Mesenchymal stem cell (in vitro differentiated cells and primary cell): ENCODE results near the gene MPP7.

ENCODE experiments used
- DNase-seq: peaks from one replicate; pipeline ENCODE4 v3.0.0-alpha.2; 2013
- H2AFZ ChIP-seq: one replicate; pipeline ENCODE4 v1.6.1; 2013; ENCODE audit warnings: low read depth, mild to moderate bottlenecking, control low read depth, inconsistent platforms, low read length, moderate library complexity
- H2AK5ac ChIP-seq: 2 replicates; pipeline ENCODE4 v1.6.1; 2013; ENCODE audit warnings: low read length, moderate library complexity, mild to moderate bottlenecking, inconsistent platforms; ENCODE audit not compliant: severe bottlenecking
- H2BK120ac ChIP-seq: one replicate; pipeline ENCODE4 v1.6.1; 2013; ENCODE audit warnings: low read depth, mild to moderate bottlenecking, inconsistent platforms, low read length, moderate library complexity
- H2BK12ac ChIP-seq, 2 experiments: one replicate each; pipeline ENCODE4 v1.6.1; 2013; ENCODE audit warnings: inconsistent platforms in 2 of 2, low read length in 2 of 2, mild to moderate bottlenecking in 2 of 2, moderate library complexity in 2 of 2, control low read depth in 1 of 2
- H2BK15ac ChIP-seq: one replicate; pipeline ENCODE4 v1.6.1; 2013; ENCODE audit warnings: mild to moderate bottlenecking, low read depth, inconsistent platforms; ENCODE audit not compliant: poor library complexity, severe bottlenecking
- H2BK5ac ChIP-seq: 2 replicates; pipeline ENCODE4 v1.6.1; 2013; ENCODE audit warnings: low read depth, mild to moderate bottlenecking, low read length, control low read depth, inconsistent platforms; ENCODE audit not compliant: poor library complexity, severe bottlenecking
- H3K14ac ChIP-seq, 2 experiments: one replicate each; pipeline ENCODE4 v1.6.1; 2013; ENCODE audit warnings: inconsistent platforms in 2 of 2, low read length in 2 of 2, control low read depth in 1 of 2, mild to moderate bottlenecking in 1 of 2, moderate library complexity in 1 of 2
- H3K18ac ChIP-seq, 2 experiments: one replicate each; pipeline ENCODE4 v1.6.1; 2013; ENCODE audit warnings: inconsistent platforms in 2 of 2, low read length in 2 of 2, control low read depth in 1 of 2, low read depth in 1 of 2, mild to moderate bottlenecking in 1 of 2
- H3K23ac ChIP-seq, 2 experiments: one replicate each; pipeline ENCODE4 v1.6.1; 2013; ENCODE audit warnings: inconsistent platforms in 2 of 2, low read length in 2 of 2, mild to moderate bottlenecking in 2 of 2, moderate library complexity in 2 of 2, control low read depth in 1 of 2
- H3K27ac ChIP-seq: 2 replicates; pipeline ENCODE4 v1.5.1; 2013; ENCODE audit warnings: mild to moderate bottlenecking, moderate library complexity, low read length, control low read depth, inconsistent platforms; ENCODE audit not compliant: poor library complexity, severe bottlenecking
- H3K27me3 ChIP-seq, 2 experiments: 2 replicates each; pipeline versions ENCODE4 v1.6.1 to v1.7.0; 2013; ENCODE audit warnings: low read length in 2 of 2, mild to moderate bottlenecking in 2 of 2, moderate library complexity in 2 of 2, control low read depth in 1 of 2, inconsistent platforms in 1 of 2; ENCODE audit not compliant: control insufficient read depth in 1 of 2, insufficient read depth in 1 of 2
- H3K36me3 ChIP-seq, 2 experiments: 2 replicates each; pipeline versions ENCODE4 v1.6.1 to v1.7.0; 2013; ENCODE audit warnings: low read length in 2 of 2, control low read depth in 1 of 2, inconsistent platforms in 1 of 2, low read depth in 1 of 2, mild to moderate bottlenecking in 1 of 2; ENCODE audit not compliant: insufficient read depth in 2 of 2, control insufficient read depth in 1 of 2
- H3K4ac ChIP-seq, 2 experiments: one replicate each; pipeline ENCODE4 v1.6.1; 2013; ENCODE audit warnings: inconsistent platforms in 2 of 2, low read length in 2 of 2, mild to moderate bottlenecking in 2 of 2, moderate library complexity in 2 of 2, control low read depth in 1 of 2, low read depth in 1 of 2
- H3K4me1 ChIP-seq: 2 replicates; pipeline ENCODE4 v1.6.1; 2013; ENCODE audit warnings: low read depth, low read length, control low read depth; ENCODE audit not compliant: control insufficient read depth, insufficient read depth
- H3K4me2 ChIP-seq: 2 replicates; pipeline ENCODE4 v1.6.1; 2013; ENCODE audit warnings: low read length, mild to moderate bottlenecking, inconsistent platforms; ENCODE audit not compliant: poor library complexity, severe bottlenecking
- H3K4me3 ChIP-seq, 2 experiments: 2 replicates each; pipeline versions ENCODE4 v1.5.1 to v1.7.0; 2013; ENCODE audit warnings: low read length in 2 of 2, mild to moderate bottlenecking in 2 of 2, control low read depth in 1 of 2, low read depth in 1 of 2; ENCODE audit not compliant: insufficient read depth in 1 of 2
- H3K79me1 ChIP-seq: replicated peaks from 2 replicates; pipeline ENCODE4 v1.6.1; 2013; ENCODE audit warnings: mild to moderate bottlenecking, control low read depth, low read length, inconsistent platforms; ENCODE audit not compliant: poor library complexity, severe bottlenecking
- H3K9ac ChIP-seq: 2 replicates; pipeline ENCODE4 v1.7.0; 2013; ENCODE audit warnings: mild to moderate bottlenecking, low read length, moderate library complexity
- H3K9me3 ChIP-seq: 2 replicates; pipeline ENCODE4 v1.7.0; 2013; ENCODE audit warnings: mild to moderate bottlenecking, low read length; ENCODE audit not compliant: control insufficient read depth
- H4K8ac ChIP-seq: one replicate; pipeline ENCODE4 v1.6.1; 2013; ENCODE audit warnings: inconsistent platforms, mild to moderate bottlenecking, low read length, moderate library complexity
- H4K91ac ChIP-seq: one replicate; pipeline ENCODE4 v1.6.1; 2013; ENCODE audit warnings: mild to moderate bottlenecking, low read length, inconsistent platforms
- WGBS: methylation state at CpG from one replicate; pipeline ENCODE4 v1.1.7; 2013; ENCODE audit warnings: mixed read lengths; 5-methylcytosine and 5-hydroxymethylcytosine counted together

The MPP7 gene

GRCh38 chr10:28328346-28328745 lies 25.5 kb upstream of the MPP7 start:
- no peak overlapping the region for H2BK15ac ChIP-seq
- H3K9me3 ChIP-seq = no peaks in the 10 kb centered on the region
- H3K9ac ChIP-seq = peak overlapping the region; percentile 75
- no peak overlapping the region for H4K91ac ChIP-seq
- no peak overlapping the region for H2BK5ac ChIP-seq
- WGBS = no CpG with 5 or more reads among the region's 1 CpG
- no peak overlapping the region for H3K4me2 ChIP-seq
- no peak overlapping the region for H2BK120ac ChIP-seq
- no peak overlapping the region for H2BK12ac ChIP-seq
- no peak overlapping the region for H3K14ac ChIP-seq
- no peak overlapping the region for H2AK5ac ChIP-seq
- no peak overlapping the region for H3K27ac ChIP-seq
- H2AFZ ChIP-seq = no peak overlapping the region
- H3K18ac ChIP-seq = no peak overlapping the region
- H3K4ac ChIP-seq = no peak overlapping the region
- H3K79me1 ChIP-seq = no peaks in the 10 kb centered on the region
- H3K27me3 ChIP-seq = no peaks in the 10 kb centered on the region
- H3K4me1 ChIP-seq = peaks cover 9% of the 10 kb centered on the region
- no peak for DNase-seq
- no peak overlapping the region for H3K4me3 ChIP-seq
- H3K23ac ChIP-seq = no peak overlapping the region
- no peak overlapping the region for H4K8ac ChIP-seq
- H3K36me3 ChIP-seq = no peaks in the 10 kb centered on the region

- Histone ChIP-seq H2BK15ac (no peak overlapping the region), H4K91ac (no peak overlapping the region), H2BK5ac (peak overlapping the region; percentile 38), H3K4me1 (peaks cover 4% of the 10 kb centered on the region), H3K4me2 (no peak overlapping the region), H2AFZ (no peak overlapping the region), H2BK12ac (no peak overlapping the region), H2BK120ac (no peak overlapping the region), H4K8ac (no peak overlapping the region), H3K79me1 (no peaks in the 10 kb centered on the region), H3K18ac (no peak overlapping the region), H3K23ac (no peak overlapping the region), H3K4ac (no peak overlapping the region), H3K9ac (peak overlapping the region; percentile 75), H2AK5ac (peak overlapping the region; percentile 19), H3K27me3 (no peaks in the 10 kb centered on the region), H3K27ac (no peak overlapping the region), H3K9me3 (no peaks in the 10 kb centered on the region), H3K4me3 (peak overlapping the region in 1 of 2 experiments; percentile 13), H3K36me3 (no peaks in the 10 kb centered on the region), H3K14ac (no peak overlapping the region)
- 55% methylated on average over 3 of the region's 3 CpGs for WGBS
- peak; percentile 36 for DNase-seq
These were observed 24.6 kb upstream of the MPP7 start for GRCh38 chr10:28327491-28327880.

GRCh38 chr10:28326516-28327490 lies 23.9 kb upstream of the MPP7 start:
- H4K91ac ChIP-seq = peak overlapping the region; percentile 50
- no peaks in the 10 kb centered on the region for H3K9me3 ChIP-seq
- no peak overlapping the region for H3K4me2 ChIP-seq
- DNase-seq = peak; percentile 37
- H3K18ac ChIP-seq = no peak overlapping the region
- H3K23ac ChIP-seq = no peak overlapping the region
- H3K9ac ChIP-seq = peak overlapping the region; percentile 75
- no peak overlapping the region for H2BK15ac ChIP-seq
- H3K79me1 ChIP-seq = no peaks in the 10 kb centered on the region
- H3K14ac ChIP-seq = no peak overlapping the region
- H2BK12ac ChIP-seq = no peak overlapping the region
- no peak overlapping the region for H2BK120ac ChIP-seq
- no peak overlapping the region for H4K8ac ChIP-seq
- no peaks in the 10 kb centered on the region for H3K27me3 ChIP-seq
- peaks cover 4% of the 10 kb centered on the region for H3K4me1 ChIP-seq
- no peak overlapping the region for H3K4ac ChIP-seq
- peak overlapping the region in 1 of 2 experiments; percentile 37 for H3K4me3 ChIP-seq
- peak overlapping the region; percentile 86 for H2AK5ac ChIP-seq
- no peak overlapping the region for H2BK5ac ChIP-seq
- WGBS = 68% methylated on average over 8 of the region's 10 CpGs
- no peak overlapping the region for H2AFZ ChIP-seq
- no peaks in the 10 kb centered on the region for H3K36me3 ChIP-seq
- H3K27ac ChIP-seq = peak overlapping the region; percentile 26

GRCh38 chr10:28320799-28321198 lies 17.9 kb upstream of the MPP7 start:
- no peak for DNase-seq
- peaks cover 0 to 11% of the 10 kb centered on the region in 2 experiments for H3K27me3 ChIP-seq
- no peak overlapping the region for H3K14ac ChIP-seq
- H2BK15ac ChIP-seq = no peak overlapping the region
- H3K23ac ChIP-seq = no peak overlapping the region
- no peaks in the 10 kb centered on the region for H3K36me3 ChIP-seq
- H2AFZ ChIP-seq = no peak overlapping the region
- H3K4ac ChIP-seq = no peak overlapping the region
- H2BK120ac ChIP-seq = no peak overlapping the region
- no peak overlapping the region for H3K9ac ChIP-seq
- H3K27ac ChIP-seq = no peak overlapping the region
- H2AK5ac ChIP-seq = no peak overlapping the region
- no peaks in the 10 kb centered on the region for H3K4me1 ChIP-seq
- no peak overlapping the region for H2BK5ac ChIP-seq
- no peak overlapping the region for H3K4me2 ChIP-seq
- WGBS = 84% methylated on average over 4 of the region's 4 CpGs
- no peaks in the 10 kb centered on the region for H3K9me3 ChIP-seq
- H4K8ac ChIP-seq = no peak overlapping the region
- H3K79me1 ChIP-seq = no peaks in the 10 kb centered on the region
- no peak overlapping the region for H4K91ac ChIP-seq
- no peak overlapping the region for H3K4me3 ChIP-seq
- H3K18ac ChIP-seq = no peak overlapping the region
- no peak overlapping the region for H2BK12ac ChIP-seq
